NCI-H1105 treated with DMSO at 0.1 percent for 48 hours (cell line): Measurements from ENCODE around the gene RNU1-2.
"Not testable (repeated sequence)": the region's sequence is repeated elsewhere in the genome, so short reads cannot be mapped to it uniquely, and the experiment has no call there.

Experiments
- DNase-seq: peaks from one replicate; lab custom pipeline; 2025; lab: John Stamatoyannopoulos, UW

RNU1-2 gene

DNA sequence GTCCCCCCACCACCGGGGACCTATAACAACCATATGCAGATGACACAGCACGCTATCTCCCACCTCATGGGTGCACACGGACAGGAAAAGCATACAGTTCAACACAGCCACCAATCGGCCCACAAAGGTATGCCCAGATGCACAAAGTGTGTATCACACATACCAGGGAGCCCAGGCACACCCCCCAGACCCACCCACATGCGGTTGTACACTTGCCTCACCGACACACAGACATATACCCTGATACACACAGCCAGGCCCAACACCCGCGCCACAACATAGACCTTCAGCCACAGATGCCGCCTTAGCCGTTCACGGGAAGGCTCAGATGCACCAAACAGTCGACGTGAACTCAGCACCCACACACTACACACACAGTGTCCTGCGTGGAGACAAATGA is 31.5 kb downstream of the RNU1-2 start:
- no peak for DNase-seq

DNA sequence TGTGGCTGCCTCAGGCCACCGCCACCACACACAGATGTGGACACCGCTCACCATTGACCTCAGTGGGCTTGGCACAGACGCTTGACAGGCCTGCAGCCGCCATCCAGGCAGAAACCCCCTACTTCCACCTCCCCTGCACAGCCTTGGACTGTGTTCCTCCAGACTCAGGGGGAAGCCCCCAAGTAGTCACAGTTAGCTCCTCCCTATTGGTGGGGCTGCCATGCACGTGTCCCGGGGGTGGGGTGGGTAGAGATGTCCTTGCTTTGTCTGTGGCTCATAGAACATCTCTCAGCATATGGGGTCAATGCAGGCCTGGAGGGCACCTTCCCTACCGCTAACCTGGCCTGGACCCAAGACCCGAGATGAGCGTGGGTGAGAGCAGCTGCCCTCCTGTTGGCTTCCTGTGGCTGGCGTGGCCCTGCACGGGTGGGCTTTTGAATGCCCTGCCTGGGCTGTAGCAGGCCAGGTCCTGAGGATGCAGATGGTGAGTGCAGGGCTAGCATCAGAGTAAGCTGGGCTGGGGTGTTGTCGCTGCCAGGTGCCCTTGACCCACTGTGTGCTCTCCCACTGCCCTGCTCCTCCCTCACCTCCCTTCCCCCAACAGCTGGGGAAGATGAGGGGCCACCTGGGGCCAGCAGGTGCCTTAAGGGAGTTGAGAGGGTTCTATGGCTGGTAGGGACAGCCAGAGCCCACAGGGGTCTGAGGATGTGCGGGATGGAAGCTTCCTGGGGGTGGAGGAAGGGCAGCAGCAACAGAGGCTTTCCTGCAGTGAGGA is 32.1 kb downstream of the RNU1-2 start:
- DNase-seq: no peak

DNA sequence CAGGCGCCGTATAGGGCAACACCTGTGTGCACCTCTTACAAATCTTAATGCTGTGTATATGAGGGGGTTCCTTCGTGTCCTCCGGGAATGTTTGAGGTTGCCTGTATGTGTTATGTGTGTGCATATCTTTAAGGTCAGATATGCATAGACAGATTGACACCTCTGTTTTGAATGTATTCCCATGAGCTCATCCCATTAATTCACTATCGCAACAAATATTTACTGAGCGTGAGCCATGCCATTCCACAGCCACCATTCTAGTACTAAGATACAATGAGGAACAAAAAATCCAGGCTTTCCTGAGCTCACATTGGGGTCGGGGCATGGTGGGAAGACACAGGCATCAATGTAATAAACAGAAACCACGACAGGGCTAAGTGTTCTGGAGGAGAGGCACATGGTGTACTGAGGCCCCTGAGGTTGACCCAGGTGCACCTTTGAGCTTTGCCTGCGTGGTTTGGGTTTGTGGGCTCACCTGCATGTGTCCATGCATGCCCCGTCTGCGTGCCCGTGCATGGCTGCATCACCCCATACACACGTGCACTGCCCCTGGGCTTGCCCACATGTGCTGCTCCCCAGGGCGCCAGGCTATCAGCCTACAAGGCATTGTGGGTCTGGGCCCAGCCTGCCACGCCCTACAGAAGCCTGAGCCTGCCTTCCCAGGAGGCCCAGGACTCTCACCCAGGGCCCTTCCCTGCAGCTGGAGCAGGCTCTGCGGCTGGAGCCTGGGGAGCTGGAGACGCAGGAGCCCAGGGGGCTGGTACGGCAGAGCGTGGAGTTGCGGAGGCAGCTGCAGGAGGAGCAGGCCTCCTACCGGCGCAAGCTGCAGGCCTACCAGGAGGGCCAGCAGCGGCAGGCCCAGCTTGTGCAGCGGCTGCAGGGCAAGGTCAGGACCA is 33.6 kb downstream of the RNU1-2 start:
- DNase-seq: not testable (repeated sequence)

DNA sequence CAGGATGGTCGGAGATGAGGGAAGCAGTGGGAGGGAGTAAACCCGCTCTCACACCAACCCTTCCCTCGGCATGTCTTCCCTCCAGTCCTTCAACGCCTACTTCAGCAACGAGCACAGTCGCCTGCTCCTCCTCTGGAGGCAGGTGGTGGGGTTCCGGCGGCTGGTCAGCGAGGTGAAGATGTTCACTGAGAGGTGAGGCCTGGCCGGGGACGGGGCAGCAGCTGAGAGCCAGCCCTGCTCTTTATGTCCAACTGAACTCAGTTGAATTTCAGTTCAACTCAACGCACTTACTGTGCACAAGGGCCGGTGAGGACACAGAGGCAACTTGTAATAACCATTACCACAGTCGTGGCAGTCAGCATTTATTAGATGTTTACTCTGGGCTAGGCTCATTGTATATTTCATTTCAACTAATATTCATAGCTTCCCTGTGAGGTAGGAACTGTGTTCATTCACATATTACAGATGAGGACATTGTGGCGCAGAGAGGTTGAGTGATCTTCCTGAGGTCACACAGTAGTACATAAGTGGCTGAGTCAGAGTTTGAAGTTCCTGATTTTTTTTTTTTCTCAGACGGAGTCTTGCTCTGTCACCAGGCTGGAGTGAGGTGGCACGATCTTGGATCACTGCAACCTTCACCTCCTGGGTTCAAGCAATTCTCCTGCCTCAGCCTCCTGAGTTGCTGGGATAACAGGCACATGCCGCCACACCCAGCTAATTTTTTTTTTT is 35.6 kb downstream of the RNU1-2 start:
- not testable (repeated sequence) for DNase-seq

DNA sequence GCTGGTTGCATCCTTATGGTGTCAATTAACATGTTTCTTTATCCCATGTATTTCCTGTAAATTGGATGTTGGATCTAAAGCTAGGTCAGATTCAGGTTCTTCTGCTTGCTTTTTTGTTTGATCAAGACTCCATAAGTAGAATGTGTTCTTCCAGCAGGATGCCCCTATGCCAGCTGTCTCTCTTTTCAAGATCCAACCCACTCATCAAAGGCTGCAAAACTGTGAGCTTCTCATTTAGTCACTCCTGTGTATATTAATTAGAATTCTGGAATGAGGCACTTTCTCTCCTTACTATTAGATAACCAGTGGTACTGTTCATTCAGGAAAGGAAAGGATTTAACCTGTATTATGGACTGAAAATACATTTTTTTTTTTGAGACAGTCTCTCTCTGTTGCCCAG is 38.2 kb downstream of the RNU1-2 start:
- not testable (repeated sequence) for DNase-seq

DNA sequence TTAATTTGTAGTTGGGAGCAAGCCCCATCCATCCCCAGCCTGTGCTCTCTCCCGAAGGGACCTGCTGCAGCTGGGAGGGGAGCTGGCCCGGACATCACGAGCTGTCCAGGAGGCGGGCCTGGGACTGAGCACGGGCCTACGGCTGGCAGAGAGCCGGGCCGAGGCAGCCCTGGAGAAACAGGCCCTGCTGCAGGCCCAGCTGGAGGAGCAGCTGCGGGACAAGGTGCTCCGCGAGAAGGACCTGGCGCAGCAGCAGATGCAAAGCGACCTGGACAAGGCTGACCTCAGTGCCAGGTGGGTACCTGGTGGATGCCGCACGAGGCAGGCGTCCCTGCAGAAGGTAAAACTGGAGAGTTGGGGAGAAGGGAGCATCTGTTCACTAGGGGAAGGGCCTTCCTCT is 40.8 kb downstream of the RNU1-2 start:
- not testable (repeated sequence) for DNase-seq

DNA sequence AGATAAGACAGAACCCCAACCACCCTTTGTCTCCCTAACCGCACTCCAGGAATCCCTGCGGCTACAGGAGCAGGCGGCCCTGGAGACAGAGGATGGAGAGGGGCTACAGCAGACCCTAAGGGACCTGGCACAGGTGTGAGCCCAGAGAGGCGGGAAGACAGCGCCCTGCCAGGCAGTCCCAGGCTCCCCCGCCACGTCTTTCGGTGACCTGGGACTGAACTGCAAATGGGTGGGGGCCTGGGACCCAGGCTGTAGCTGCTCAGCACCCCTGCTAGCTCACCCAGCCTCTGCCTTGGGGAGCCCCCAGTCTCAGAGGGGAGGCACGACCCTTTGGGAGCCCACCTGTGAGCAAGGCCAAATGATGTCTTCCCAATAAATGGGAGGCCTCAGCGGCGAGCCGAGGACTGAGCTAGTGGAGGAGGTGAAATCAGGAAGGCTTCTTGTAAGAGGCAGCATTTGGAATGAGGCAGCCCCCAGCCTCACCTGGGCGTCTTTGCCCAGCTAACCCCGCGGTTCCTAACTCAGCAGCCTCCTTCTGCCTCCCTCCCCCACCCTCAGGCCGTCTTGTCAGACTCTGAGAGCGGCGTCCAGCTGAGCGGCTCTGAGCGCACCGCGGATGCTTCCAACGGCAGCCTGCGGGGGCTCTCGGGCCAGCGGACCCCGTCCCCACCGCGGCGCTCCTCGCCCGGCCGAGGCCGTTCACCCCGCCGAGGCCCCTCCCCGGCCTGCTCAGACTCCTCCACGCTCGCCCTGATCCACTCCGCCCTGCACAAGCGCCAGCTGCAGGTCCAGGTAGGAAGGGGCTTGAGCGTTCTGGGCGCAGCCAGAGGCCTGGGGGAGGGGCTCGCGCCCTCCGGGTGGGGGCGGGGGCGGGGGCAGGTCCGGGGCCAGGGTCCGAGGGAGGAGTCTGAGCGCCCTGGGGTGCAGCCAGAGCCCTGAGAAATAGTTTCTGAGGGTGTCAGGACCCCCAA is 42.9 kb downstream of the RNU1-2 start:
- no peak for DNase-seq

DNA sequence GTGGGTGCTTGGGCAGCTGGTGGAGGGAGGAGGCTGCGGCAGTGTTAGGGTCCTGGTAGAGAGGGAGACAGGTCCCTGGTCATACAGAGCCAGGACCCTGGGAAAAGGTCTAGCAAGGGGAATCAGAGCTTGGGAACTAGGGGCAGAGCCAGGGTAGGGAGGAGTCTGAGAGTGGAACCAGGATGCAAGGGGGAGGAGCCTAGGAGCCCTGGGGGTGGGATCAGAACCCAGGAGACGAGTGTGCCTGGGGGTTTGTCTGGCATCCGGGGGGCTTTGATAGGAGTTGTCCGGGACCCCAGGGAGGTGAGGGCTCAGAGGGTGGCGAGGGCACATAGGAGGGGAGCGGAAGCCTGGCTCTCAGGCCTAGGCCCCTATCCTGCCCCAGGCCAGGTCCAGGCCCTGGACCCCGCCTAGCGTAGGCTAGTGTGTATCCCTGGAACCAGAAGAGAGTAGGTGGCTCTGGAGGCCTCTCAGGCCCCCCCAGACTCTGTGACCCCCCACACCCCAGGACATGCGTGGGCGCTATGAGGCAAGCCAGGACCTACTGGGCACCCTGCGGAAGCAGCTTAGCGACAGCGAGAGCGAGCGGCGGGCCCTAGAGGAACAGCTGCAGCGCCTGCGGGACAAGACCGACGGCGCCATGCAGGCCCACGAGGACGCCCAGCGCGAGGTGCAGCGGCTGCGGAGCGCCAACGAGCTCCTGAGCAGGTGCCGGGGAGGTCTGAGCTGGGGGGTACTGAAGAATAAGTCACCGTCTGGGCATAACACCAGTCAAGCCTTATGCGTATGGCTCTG is 43.8 kb downstream of the RNU1-2 start:
- DNase-seq: not testable (repeated sequence)

DNA sequence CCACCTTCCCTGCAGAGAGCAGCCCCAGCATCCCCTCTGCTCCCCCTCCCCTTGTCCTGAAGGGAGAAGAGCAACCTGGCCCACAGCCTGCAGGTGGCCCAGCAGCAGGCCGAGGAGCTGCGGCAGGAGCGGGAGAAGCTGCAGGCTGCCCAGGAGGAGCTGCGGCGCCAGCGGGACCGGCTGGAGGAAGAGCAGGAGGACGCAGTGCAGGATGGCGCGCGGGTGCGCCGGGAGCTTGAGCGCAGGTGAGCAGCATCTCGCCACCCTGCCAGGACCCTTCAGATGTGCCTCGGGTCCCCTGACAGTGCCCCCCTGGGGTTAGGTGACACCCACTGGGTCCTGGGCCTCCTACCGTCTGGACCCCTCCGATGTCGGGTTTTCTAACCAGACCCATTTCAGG is 48.3 kb downstream of the RNU1-2 start:
- DNase-seq: no peak

DNA sequence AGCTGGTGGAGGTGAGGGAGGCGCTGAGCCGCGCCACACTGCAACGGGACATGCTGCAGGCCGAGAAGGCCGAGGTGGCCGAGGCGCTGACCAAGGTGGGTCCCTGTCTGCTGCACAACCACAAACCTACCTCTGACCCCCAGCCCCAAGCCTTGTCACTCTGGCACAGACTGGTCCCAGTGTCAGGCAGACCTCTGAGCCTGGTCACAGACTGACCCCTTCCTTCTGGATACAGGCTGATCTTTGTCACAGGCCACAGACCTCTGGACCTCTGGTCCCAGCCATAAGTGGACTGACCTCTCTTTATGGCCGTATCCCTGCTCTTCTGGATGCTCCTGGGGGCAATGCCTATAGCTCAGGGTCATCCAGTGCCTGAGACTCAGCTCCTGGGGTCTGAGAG is 49.7 kb downstream of the RNU1-2 start:
- not testable (repeated sequence) for DNase-seq
